H9 (cell line): ENCODE measurements around the gene PLCH1. TPM values are rescaled to one million over a fixed set of nuclear protein-coding genes. Genes with fewer than 3 reads are reported as not detected.

Experiments used
- DNase-seq: peaks from one replicate; pipeline ENCODE4 v3.0.0-alpha.2; 2017
- H2AFZ ChIP-seq: one replicate; pipeline ENCODE4 v1.6.1; 2013; ENCODE audit warnings: mild to moderate bottlenecking, low read length, control low read depth, moderate library complexity
- H2AK5ac ChIP-seq: 2 replicates; pipeline ENCODE4 v1.6.1; 2013; ENCODE audit warnings: low read length, control low read depth, mixed read lengths; ENCODE audit not compliant: insufficient read length
- H2BK120ac ChIP-seq: one replicate; pipeline ENCODE4 v1.6.1; 2013; ENCODE audit warnings: low read depth, mild to moderate bottlenecking, low read length, control low read depth, inconsistent platforms; ENCODE audit not compliant: poor library complexity, severe bottlenecking
- H2BK12ac ChIP-seq: 2 replicates; pipeline ENCODE4 v1.6.1; 2013; ENCODE audit warnings: low read length, control low read depth, mixed read lengths, low read depth; ENCODE audit not compliant: insufficient read length
- H2BK15ac ChIP-seq: 2 replicates; pipeline ENCODE4 v1.6.1; 2013; ENCODE audit warnings: low read depth, low read length, control low read depth
- H2BK20ac ChIP-seq: one replicate; pipeline ENCODE4 v1.6.1; 2013; ENCODE audit warnings: low read depth, mild to moderate bottlenecking, low read length, control low read depth, inconsistent platforms; ENCODE audit not compliant: poor library complexity, severe bottlenecking
- H2BK5ac ChIP-seq: 2 replicates; pipeline ENCODE4 v1.6.1; 2013; ENCODE audit warnings: low read length, control low read depth, mixed read lengths; ENCODE audit not compliant: insufficient read length
- H3K14ac ChIP-seq: 2 replicates; pipeline ENCODE4 v1.6.1; 2013; ENCODE audit warnings: low read length, control low read depth; ENCODE audit not compliant: insufficient read depth
- H3K18ac ChIP-seq: 2 replicates; pipeline ENCODE4 v1.6.1; 2013; ENCODE audit warnings: low read depth, mild to moderate bottlenecking, mixed read lengths, low read length, control low read depth; ENCODE audit not compliant: insufficient read length
- H3K23ac ChIP-seq: 2 replicates; pipeline ENCODE4 v1.6.1; 2013; ENCODE audit warnings: low read length, control low read depth, mixed read lengths, low read depth; ENCODE audit not compliant: insufficient read length
- H3K23me2 ChIP-seq: 2 replicates; pipeline ENCODE4 v1.6.1; 2013; ENCODE audit warnings: low read depth, mild to moderate bottlenecking, mixed read lengths, low read length, control low read depth; ENCODE audit not compliant: insufficient read length, poor library complexity, severe bottlenecking
- H3K27ac ChIP-seq: 2 replicates; pipeline ENCODE4 v1.5.1; 2013; ENCODE audit warnings: low read length, control low read depth, mixed read lengths, low read depth; ENCODE audit not compliant: insufficient read length
- H3K27me3 ChIP-seq: 2 replicates; pipeline ENCODE4 v1.6.1; 2013; ENCODE audit warnings: low read length, control low read depth, inconsistent platforms; ENCODE audit not compliant: insufficient read depth
- H3K4ac ChIP-seq: 2 replicates; pipeline ENCODE4 v1.6.1; 2013; ENCODE audit warnings: low read depth, mild to moderate bottlenecking, control low read depth, inconsistent platforms, low read length, moderate library complexity
- H3K4me1 ChIP-seq: 2 replicates; pipeline ENCODE4 v1.6.1; 2013; ENCODE audit warnings: low read length, control low read depth, inconsistent platforms; ENCODE audit not compliant: insufficient read depth
- H3K4me2 ChIP-seq: 2 replicates; pipeline ENCODE4 v1.6.1; 2013; ENCODE audit warnings: low read length, control low read depth, mixed read lengths; ENCODE audit not compliant: insufficient read length, insufficient read depth
- H3K56ac ChIP-seq: 2 replicates; pipeline ENCODE4 v1.6.1; 2013; ENCODE audit warnings: low read depth, mild to moderate bottlenecking, mixed read lengths, low read length, control low read depth; ENCODE audit not compliant: insufficient read length
- H3K79me1 ChIP-seq: 2 replicates; pipeline ENCODE4 v1.6.1; 2013; ENCODE audit warnings: low read depth, mild to moderate bottlenecking, moderate library complexity, low read length, control low read depth, inconsistent platforms; ENCODE audit not compliant: insufficient read depth, poor library complexity, severe bottlenecking
- H3K79me2 ChIP-seq: 2 replicates; pipeline ENCODE4 v1.6.1; 2013; ENCODE audit warnings: low read length, control low read depth, inconsistent platforms; ENCODE audit not compliant: insufficient read depth
- H3K9ac ChIP-seq: 2 replicates; pipeline ENCODE4 v1.6.1; 2013; ENCODE audit warnings: low read length, control low read depth, mixed read lengths; ENCODE audit not compliant: insufficient read length; ENCODE audit errors: extremely low read depth
- H3K9me3 ChIP-seq: one replicate; pipeline ENCODE4 v1.6.1; 2013; ENCODE audit warnings: low read depth, low read length, inconsistent platforms; ENCODE audit not compliant: control insufficient read depth
- H3T11ph ChIP-seq: one replicate; pipeline ENCODE4 v1.6.1; 2013; ENCODE audit warnings: mild to moderate bottlenecking, low read length, control low read depth, inconsistent platforms
- H4K20me1 ChIP-seq: one replicate; pipeline ENCODE4 v1.6.1; 2013; ENCODE audit not compliant: control insufficient read depth, insufficient read length, insufficient read depth
- H4K5ac ChIP-seq: 2 replicates; pipeline ENCODE4 v1.6.1; 2013; ENCODE audit warnings: low read depth, mild to moderate bottlenecking, mixed read lengths, low read length, control low read depth; ENCODE audit not compliant: insufficient read length
- H4K8ac ChIP-seq: replicated peaks from 2 replicates; pipeline ENCODE4 v1.6.1; 2013; ENCODE audit warnings: low read length, control low read depth, mixed read lengths, low read depth; ENCODE audit not compliant: insufficient read length
- H4K91ac ChIP-seq: 2 replicates; pipeline ENCODE4 v1.6.1; 2013; ENCODE audit warnings: low read depth, mild to moderate bottlenecking, moderate library complexity, mixed read lengths, low read length, control low read depth; ENCODE audit not compliant: insufficient read length
- H3K27ac Mint-ChIP-seq, 3 experiments: 2 replicates in 2 of 3; 3 replicates in 1 of 3; pipeline ENCODE4 v1.8.0; 2020 to 2021; ENCODE audit warnings: mixed read lengths in 3 of 3, mild to moderate bottlenecking in 1 of 3, moderate library complexity in 1 of 3
- H3K27me3 Mint-ChIP-seq: 2 replicates; pipeline ENCODE4 v1.8.0; 2021; ENCODE audit warnings: low read depth, mild to moderate bottlenecking, moderate library complexity, mixed read lengths
- H3K36me3 Mint-ChIP-seq, 3 experiments: 2 replicates in 2 of 3; 3 replicates in 1 of 3; pipeline ENCODE4 v1.8.0; 2020 to 2021; ENCODE audit warnings: low read depth in 3 of 3, mixed read lengths in 3 of 3; ENCODE audit not compliant: insufficient read depth in 1 of 3
- H3K4me1 Mint-ChIP-seq, 2 experiments: 2 replicates each; pipeline ENCODE4 v1.8.0; 2020; ENCODE audit warnings: mixed read lengths in 2 of 2
- H3K4me3 Mint-ChIP-seq, 2 experiments: 2 replicates in 1 of 2; 3 replicates in 1 of 2; pipeline ENCODE4 v1.8.0; 2020 to 2021; ENCODE audit warnings: mild to moderate bottlenecking in 2 of 2, mixed read lengths in 2 of 2, moderate library complexity in 1 of 2
- H3K9me3 Mint-ChIP-seq, 2 experiments: 2 replicates in 1 of 2; 3 replicates in 1 of 2; pipeline ENCODE4 v1.8.0; 2020; ENCODE audit warnings: mild to moderate bottlenecking in 2 of 2, mixed read lengths in 2 of 2, moderate library complexity in 1 of 2
- CTCF ChIP-seq: fragments of 200-600 bp; sonication (generic); conservative IDR thresholded peaks from 3 replicates; pipeline ENCODE4 v1.8.0; 2021; ENCODE audit warnings: antibody characterized with exemption, mild to moderate bottlenecking
- WGBS: extraction: QIAGEN DNeasy Blood & Tissue Kit; methylation state at CpG from one replicate; pipeline ENCODE4 v1.1.7; 2013; ENCODE audit warnings: missing lambda C conversion rate, low lambda C conversion rate, mixed read lengths; ENCODE audit not compliant: insufficient read length; ENCODE audit errors: extremely low coverage; 5-methylcytosine and 5-hydroxymethylcytosine counted together
- total RNA-seq: library from RNA; stranded (reverse); gene quantifications from 2 replicates; pipeline ENCODE4 v1.2.1, GENCODE V29; 2021

PLCH1 gene
- total RNA-seq, 1 experiment from 2014 or later = 19.0 TPM

- Histone ChIP-seq H2BK20ac (no peak overlapping the region), H3K56ac (no peak overlapping the region), H2BK120ac (no peak overlapping the region), H3T11ph (no peak overlapping the region), H3K4ac (no peak overlapping the region), H3K23me2 (no peaks in the 10 kb centered on the region), H3K9ac (no peak overlapping the region), H2AFZ (no peak overlapping the region), H3K4me1 (no peaks in the 10 kb centered on the region), H3K27me3 (no peaks in the 10 kb centered on the region), H2BK15ac (no peak overlapping the region), H2BK5ac (no peak overlapping the region), H3K23ac (no peak overlapping the region), H4K91ac (no peak overlapping the region), H3K9me3 (no peaks in the 10 kb centered on the region), H3K14ac (no peak overlapping the region), H4K20me1 (no peaks in the 10 kb centered on the region), H3K27ac (no peak overlapping the region), H4K8ac (no peak overlapping the region), H2BK12ac (no peak overlapping the region), H3K4me2 (no peak overlapping the region), H3K79me2 (peaks cover 2% of the 10 kb centered on the region; the same call in 1 of the 2 replicates), H2AK5ac (no peak overlapping the region), H3K79me1 (no peaks in the 10 kb centered on the region), H4K5ac (no peak overlapping the region), H3K18ac (no peak overlapping the region)
- no peaks in the 10 kb centered on the region for H3K9me3 Mint-ChIP-seq
- peaks cover 0 to 2% (median 0%) of the 10 kb centered on the region in 3 experiments; a peak in 2 of 7 replicates for H3K36me3 Mint-ChIP-seq
- DNase-seq = no peak
- H3K27me3 Mint-ChIP-seq = no peaks in the 10 kb centered on the region
- no peak overlapping the region for H3K4me3 Mint-ChIP-seq
- TF ChIP-seq CTCF = no peak
- 100% methylated on average over 1 of the region's 6 CpGs for WGBS
- H3K27ac Mint-ChIP-seq = no peak overlapping the region
- peaks cover 22 to 24% of the 10 kb centered on the region in 2 experiments for H3K4me1 Mint-ChIP-seq
Measured at GRCh38 chr3:155702745-155703591, 41.9 kb downstream of the PLCH1 start.
